GM06990 (cell line): ENCODE data around the gene OR2AT4.
A peak's percentile ranks its signal among the peaks of the same experiment; 100 is the strongest.

Experiments
- DNase-seq: peaks from one replicate; pipeline ENCODE4 v3.0.0-alpha.2; 2011; ENCODE audit not compliant: insufficient read length; ENCODE audit errors: extremely low read depth
- H3K27me3 ChIP-seq: replicated peaks from 2 replicates; pipeline ENCODE4 v1.6.0; 2011; ENCODE audit warnings: low read length; ENCODE audit not compliant: control insufficient read depth, insufficient read depth
- H3K36me3 ChIP-seq: 2 replicates; pipeline ENCODE4 v1.5.1; 2011; ENCODE audit warnings: low read length; ENCODE audit not compliant: control insufficient read depth, insufficient read depth
- H3K4me3 ChIP-seq: replicated peaks from 2 replicates; pipeline ENCODE4 v1.5.1; 2011; ENCODE audit warnings: low read depth, mild to moderate bottlenecking, control low read depth, low read length
- TF ChIP-seq, protein P1 (sequence below): IDR thresholded peaks from 2 replicates; pipeline ENCODE4 v1.5.1; 2011; ENCODE audit warnings: low read length, control low read depth, mild to moderate bottlenecking, inconsistent platforms; ENCODE audit not compliant: insufficient read depth, poor library complexity, severe bottlenecking

OR2AT4 gene

GRCh38 chr11:75035256-75035655, 61.4 kb downstream of the OR2AT4 start:
- H3K36me3 ChIP-seq, result no peaks in the 10 kb centered on the region
- TF ChIP-seq, protein P1, sequence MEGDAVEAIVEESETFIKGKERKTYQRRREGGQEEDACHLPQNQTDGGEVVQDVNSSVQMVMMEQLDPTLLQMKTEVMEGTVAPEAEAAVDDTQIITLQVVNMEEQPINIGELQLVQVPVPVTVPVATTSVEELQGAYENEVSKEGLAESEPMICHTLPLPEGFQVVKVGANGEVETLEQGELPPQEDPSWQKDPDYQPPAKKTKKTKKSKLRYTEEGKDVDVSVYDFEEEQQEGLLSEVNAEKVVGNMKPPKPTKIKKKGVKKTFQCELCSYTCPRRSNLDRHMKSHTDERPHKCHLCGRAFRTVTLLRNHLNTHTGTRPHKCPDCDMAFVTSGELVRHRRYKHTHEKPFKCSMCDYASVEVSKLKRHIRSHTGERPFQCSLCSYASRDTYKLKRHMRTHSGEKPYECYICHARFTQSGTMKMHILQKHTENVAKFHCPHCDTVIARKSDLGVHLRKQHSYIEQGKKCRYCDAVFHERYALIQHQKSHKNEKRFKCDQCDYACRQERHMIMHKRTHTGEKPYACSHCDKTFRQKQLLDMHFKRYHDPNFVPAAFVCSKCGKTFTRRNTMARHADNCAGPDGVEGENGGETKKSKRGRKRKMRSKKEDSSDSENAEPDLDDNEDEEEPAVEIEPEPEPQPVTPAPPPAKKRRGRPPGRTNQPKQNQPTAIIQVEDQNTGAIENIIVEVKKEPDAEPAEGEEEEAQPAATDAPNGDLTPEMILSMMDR, result no peak
- no peak for DNase-seq
- H3K27me3 ChIP-seq, result no peaks in the 10 kb centered on the region
- no peak overlapping the region for H3K4me3 ChIP-seq

- DNase-seq, result no peak
- Histone ChIP-seq H3K27me3 (no peaks in the 10 kb centered on the region), H3K36me3 (no peaks in the 10 kb centered on the region), H3K4me3 (no peak overlapping the region)
- TF ChIP-seq, protein P1, result no peak
Measured at GRCh38 chr11:75033916-75034315, 62.8 kb downstream of the OR2AT4 start.

- H3K36me3 ChIP-seq, result no peaks in the 10 kb centered on the region
- DNase-seq, result no peak
- TF ChIP-seq, protein P1, result no peak
- H3K4me3 ChIP-seq, result no peak overlapping the region
- H3K27me3 ChIP-seq, result no peaks in the 10 kb centered on the region
Measured at GRCh38 chr11:75032550-75032935, 64.1 kb downstream of the OR2AT4 start.

- TF ChIP-seq, protein P1, result peak; percentile 86
Measured at GRCh38 chr11:75031771-75032549, 64.7 kb downstream of the OR2AT4 start.

More at GRCh38 chr11:75031771-75032549, 64.7 kb downstream of the OR2AT4 start:
- Histone ChIP-seq H3K27me3 (no peaks in the 10 kb centered on the region), H3K4me3 (no peak overlapping the region), H3K36me3 (no peaks in the 10 kb centered on the region)
- no peak for DNase-seq
